GM18505 (cell line): ENCODE measurements around the gene NENF.

ENCODE experiments used
- ATAC-seq: cut with Tn5 transposase; IDR thresholded peaks from one replicate; pipeline ENCODE4 v1.9.1; 2021; ENCODE audit not compliant: unreplicated experiment
- POLR2A ChIP-seq: IDR thresholded peaks from 4 replicates; pipeline ENCODE4 v1.6.1; 2011; ENCODE audit warnings: borderline replicate concordance; ENCODE audit not compliant: insufficient read depth, insufficient read length; ENCODE audit errors: extremely low read depth

NENF gene

GRCh38 chr1:212486619-212486975 lies 53.9 kb downstream of the NENF start:
- ATAC-seq = no peak
- TF ChIP-seq POLR2A = no peak

- no peak for TF ChIP-seq POLR2A
- ATAC-seq = no peak
These were observed 54.6 kb downstream of the NENF start for GRCh38 chr1:212487286-212487685.

- ATAC-seq = no peak
- no peak for TF ChIP-seq POLR2A
These were observed 55.2 kb downstream of the NENF start for GRCh38 chr1:212487774-212488435.

- peak; percentile 58 for ATAC-seq
- TF ChIP-seq POLR2A = no peak
These were observed 55.9 kb downstream of the NENF start for GRCh38 chr1:212488436-212489283.

- no peak for ATAC-seq
- TF ChIP-seq POLR2A = no peak
These were observed 56.7 kb downstream of the NENF start for GRCh38 chr1:212489284-212489859.

GRCh38 chr1:212490276-212490675 lies 57.6 kb downstream of the NENF start:
- no peak for TF ChIP-seq POLR2A
- no peak for ATAC-seq

- no peak for ATAC-seq
- TF ChIP-seq POLR2A = no peak
These were observed 58.7 kb downstream of the NENF start for GRCh38 chr1:212491454-212491853.
